ENCODE results near the gene AOAH. TPM values are rescaled to one million over a fixed set of nuclear protein-coding genes. Genes with fewer than 3 reads are reported as not detected.

The AOAH gene
- total RNA-seq, 1 donor from 2014 or later: not detected

- DNase-seq (ENCODE audit: low read depth in 2 of 2): no peak
Observed at GRCh38 chr7:36692456-36692855, 31.8 kb downstream of the AOAH start.

- DNase-seq (ENCODE audit: low read depth in 2 of 2): no peak
Observed at GRCh38 chr7:36691983-36692382, 32.3 kb downstream of the AOAH start.

GRCh38 chr7:36690514-36691187 is 33.6 kb downstream of the AOAH start:
- no peak for DNase-seq (ENCODE audit: low read depth in 2 of 2)

- DNase-seq (ENCODE audit: low read depth in 2 of 2): no peak
Observed at GRCh38 chr7:36690041-36690440, 34.3 kb downstream of the AOAH start.

- peak in 1 of 2 donors; percentile 10 for DNase-seq (ENCODE audit: low read depth in 2 of 2)
Observed at GRCh38 chr7:36686499-36686898, 37.8 kb downstream of the AOAH start.

GRCh38 chr7:36684954-36685353 is 39.3 kb downstream of the AOAH start:
- DNase-seq (ENCODE audit: low read depth in 2 of 2): peak in 1 of 2 donors; percentile 30

- no peak for DNase-seq (ENCODE audit: low read depth in 2 of 2)
Observed at GRCh38 chr7:36683695-36684357, 40.5 kb downstream of the AOAH start.

GRCh38 chr7:36683111-36683510 is 41.2 kb downstream of the AOAH start:
- DNase-seq (ENCODE audit: low read depth in 2 of 2): no peak

GRCh38 chr7:36682102-36682501 is 42.2 kb downstream of the AOAH start:
- no peak for DNase-seq (ENCODE audit: low read depth in 2 of 2)

GRCh38 chr7:36677769-36678437 is 46.4 kb downstream of the AOAH start:
- DNase-seq (ENCODE audit: low read depth in 2 of 2): no peak

GRCh38 chr7:36673703-36674102 is 50.6 kb downstream of the AOAH start:
- DNase-seq (ENCODE audit: low read depth in 2 of 2): no peak

- DNase-seq (ENCODE audit: low read depth in 2 of 2): no peak
Observed at GRCh38 chr7:36671432-36671829, 52.9 kb downstream of the AOAH start.

- peak; percentile 67 to 81 for DNase-seq (ENCODE audit: low read depth in 2 of 2)
Observed at GRCh38 chr7:36670585-36671431, 53.5 kb downstream of the AOAH start.

- no peak for DNase-seq (ENCODE audit: low read depth in 2 of 2)
Observed at GRCh38 chr7:36668750-36669149, 55.5 kb downstream of the AOAH start.

- no peak for DNase-seq (ENCODE audit: low read depth in 2 of 2)
Observed at GRCh38 chr7:36668080-36668479, 56.2 kb downstream of the AOAH start.

- no peak for DNase-seq (ENCODE audit: low read depth in 2 of 2)
Observed at GRCh38 chr7:36667007-36667745, 57.1 kb downstream of the AOAH start.

- no peak for DNase-seq (ENCODE audit: low read depth in 2 of 2)
Observed at GRCh38 chr7:36663481-36663880, 60.8 kb downstream of the AOAH start.

GRCh38 chr7:36661135-36661840 is 63.0 kb downstream of the AOAH start:
- no peak for DNase-seq (ENCODE audit: low read depth in 2 of 2)

GRCh38 chr7:36659638-36660341 is 64.5 kb downstream of the AOAH start:
- DNase-seq (ENCODE audit: low read depth in 2 of 2): no peak

GRCh38 chr7:36659172-36659516 is 65.2 kb downstream of the AOAH start:
- peak; percentile 38 to 98 for DNase-seq (ENCODE audit: low read depth in 2 of 2)
